ENCODE measurements around the gene ZNF76. TPM values are rescaled to one million over a fixed set of nuclear protein-coding genes. Genes with fewer than 3 reads are reported as not detected.

The ZNF76 gene
- polyA plus RNA-seq, 2 of the 4 experiments (the other 2 are of a cell fraction) = 7.9 to 10.5 TPM

DNA sequence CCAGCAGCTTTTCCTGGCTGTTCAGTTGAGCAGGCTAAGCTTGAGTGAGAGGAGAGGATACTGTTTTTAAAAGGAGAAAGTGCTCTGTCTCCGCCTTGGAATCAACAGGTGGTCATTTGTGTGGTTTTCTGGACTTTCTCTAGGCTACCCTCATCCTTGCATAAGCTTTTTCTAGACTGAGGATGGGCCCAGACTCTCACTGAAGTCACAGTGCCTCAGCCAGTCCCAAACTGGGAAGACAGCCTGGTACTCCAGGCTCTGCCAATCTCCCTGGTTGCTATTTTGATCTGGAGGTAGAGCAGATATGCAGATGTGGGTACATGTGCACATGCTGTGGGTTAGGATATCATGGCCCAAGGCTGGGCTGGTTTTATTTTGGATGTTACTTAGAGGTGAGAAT, 38.8 kb upstream of the ZNF76 start:
- TF ChIP-seq, protein P1, sequence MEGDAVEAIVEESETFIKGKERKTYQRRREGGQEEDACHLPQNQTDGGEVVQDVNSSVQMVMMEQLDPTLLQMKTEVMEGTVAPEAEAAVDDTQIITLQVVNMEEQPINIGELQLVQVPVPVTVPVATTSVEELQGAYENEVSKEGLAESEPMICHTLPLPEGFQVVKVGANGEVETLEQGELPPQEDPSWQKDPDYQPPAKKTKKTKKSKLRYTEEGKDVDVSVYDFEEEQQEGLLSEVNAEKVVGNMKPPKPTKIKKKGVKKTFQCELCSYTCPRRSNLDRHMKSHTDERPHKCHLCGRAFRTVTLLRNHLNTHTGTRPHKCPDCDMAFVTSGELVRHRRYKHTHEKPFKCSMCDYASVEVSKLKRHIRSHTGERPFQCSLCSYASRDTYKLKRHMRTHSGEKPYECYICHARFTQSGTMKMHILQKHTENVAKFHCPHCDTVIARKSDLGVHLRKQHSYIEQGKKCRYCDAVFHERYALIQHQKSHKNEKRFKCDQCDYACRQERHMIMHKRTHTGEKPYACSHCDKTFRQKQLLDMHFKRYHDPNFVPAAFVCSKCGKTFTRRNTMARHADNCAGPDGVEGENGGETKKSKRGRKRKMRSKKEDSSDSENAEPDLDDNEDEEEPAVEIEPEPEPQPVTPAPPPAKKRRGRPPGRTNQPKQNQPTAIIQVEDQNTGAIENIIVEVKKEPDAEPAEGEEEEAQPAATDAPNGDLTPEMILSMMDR (IDR thresholded peaks at IDR 0.05) = no peak
- TF ChIP-seq SREBF2 (IDR thresholded peaks at IDR 0.05) (no peak), ZFP36 (IDR thresholded peaks at IDR 0.05; ENCODE audit: borderline replicate concordance, partially characterized antibody) (no peak), JUNB (IDR thresholded peaks at IDR 0.05) (no peak), RNF2 (IDR thresholded peaks at IDR 0.05; ENCODE audit: borderline replicate concordance, low read depth) (no peak), EHMT2 (IDR thresholded peaks at IDR 0.05; ENCODE audit: low read depth) (no peak), POLR2AphosphoS2 (conservative IDR thresholded peaks at IDR 0.05; ENCODE audit: low read length) (no peak), HDAC2 (IDR thresholded peaks at IDR 0.05) (no peak), POLR2A (IDR thresholded peaks at IDR 0.05; ENCODE audit: low read length) (no peak), ZNF302 (CRISPR knock-in tag; IDR thresholded peaks at IDR 0.05) (no peak), RARB (CRISPR knock-in tag; IDR thresholded peaks at IDR 0.05) (no peak)
- TF ChIP-seq, protein P2, sequence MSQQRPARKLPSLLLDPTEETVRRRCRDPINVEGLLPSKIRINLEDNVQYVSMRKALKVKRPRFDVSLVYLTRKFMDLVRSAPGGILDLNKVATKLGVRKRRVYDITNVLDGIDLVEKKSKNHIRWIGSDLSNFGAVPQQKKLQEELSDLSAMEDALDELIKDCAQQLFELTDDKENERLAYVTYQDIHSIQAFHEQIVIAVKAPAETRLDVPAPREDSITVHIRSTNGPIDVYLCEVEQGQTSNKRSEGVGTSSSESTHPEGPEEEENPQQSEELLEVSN (IDR thresholded peaks at IDR 0.05; ENCODE audit: borderline replicate concordance, low read depth) = no peak
- CTCF ChIA-PET = interaction anchor here (2.0 to 2.1 kb wide), 2 partner anchors 20 to 22 kb away, joined by 5 to 10 read pairs; no protein-coding TSS in a partner anchor

DNA sequence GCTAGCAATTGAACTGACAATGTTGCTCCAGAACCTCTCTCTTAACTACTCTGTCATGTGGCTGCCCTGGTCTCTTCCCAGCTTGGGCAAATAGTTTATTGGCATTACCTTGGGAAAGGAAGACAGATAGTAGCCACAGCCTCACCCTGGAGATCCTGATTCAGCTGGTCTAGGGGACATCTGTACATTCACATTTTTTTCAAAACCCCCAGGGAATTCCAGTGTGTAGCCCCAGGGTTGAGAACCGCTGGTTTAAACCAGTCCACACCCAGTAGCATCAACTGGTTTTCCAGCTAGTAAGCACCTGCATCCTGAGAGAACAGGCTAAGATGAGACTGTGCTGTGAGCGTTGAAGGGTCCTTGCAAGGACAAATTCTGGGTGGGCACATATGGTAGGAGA, 36.1 kb upstream of the ZNF76 start:
- ATAC-seq (no peak), DNase-seq (ENCODE audit: low read depth in 1 of 2, low spot score in 1 of 2) (no peak), FAIRE-seq (no peak)
- ChIA-PET POLR2A (no interaction called here), CTCF (interaction anchor here (0.9 to 5.2 kb wide), 3 partner anchors 18 to 276 kb away, joined by 3 to 38 read pairs (median 3); no protein-coding TSS in a partner anchor)
- Histone ChIP-seq H3K27ac (no peak overlapping the region), H3K4me3 (no peak overlapping the region), H3K4me1 (no peaks in the 10 kb centered on the region), H3K9me3 (no peaks in the 10 kb centered on the region), H3K4me2 (no peak overlapping the region)
- WGBS (ENCODE audit: missing lambda C conversion rate) = 60% methylated on average over 2 of the region's 2 CpGs
- TF ChIP-seq ZC3H11A (IDR thresholded peaks at IDR 0.05) = no peak
- no peak for TF ChIP-seq BHLHE40 (IDR thresholded peaks at IDR 0.05; ENCODE audit: low read depth, low read length)
- no peak for TF ChIP-seq ESRRA (IDR thresholded peaks at IDR 0.05; ENCODE audit: borderline replicate concordance, low read length)
- TF ChIP-seq CBX8 (IDR thresholded peaks at IDR 0.05) = no peak
- TF ChIP-seq TP53 (CRISPR knock-in tag; IDR thresholded peaks at IDR 0.05) = no peak
- TF ChIP-seq, protein P3, sequence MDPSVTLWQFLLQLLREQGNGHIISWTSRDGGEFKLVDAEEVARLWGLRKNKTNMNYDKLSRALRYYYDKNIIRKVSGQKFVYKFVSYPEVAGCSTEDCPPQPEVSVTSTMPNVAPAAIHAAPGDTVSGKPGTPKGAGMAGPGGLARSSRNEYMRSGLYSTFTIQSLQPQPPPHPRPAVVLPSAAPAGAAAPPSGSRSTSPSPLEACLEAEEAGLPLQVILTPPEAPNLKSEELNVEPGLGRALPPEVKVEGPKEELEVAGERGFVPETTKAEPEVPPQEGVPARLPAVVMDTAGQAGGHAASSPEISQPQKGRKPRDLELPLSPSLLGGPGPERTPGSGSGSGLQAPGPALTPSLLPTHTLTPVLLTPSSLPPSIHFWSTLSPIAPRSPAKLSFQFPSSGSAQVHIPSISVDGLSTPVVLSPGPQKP (IDR thresholded peaks at IDR 0.05; ENCODE audit: low read depth, low read length) = no peak
- no peak for TF ChIP-seq HDAC2 (IDR thresholded peaks at IDR 0.05)

More for the DNA sequence above, 38.8 kb upstream of the ZNF76 start:
- DNase-seq (ENCODE audit: low read depth in 1 of 2, low spot score in 1 of 2) (no peak), FAIRE-seq (no peak), ATAC-seq (no peak)
- Histone ChIP-seq H3K9me3 (no peaks in the 10 kb centered on the region), H3K4me2 (no peak overlapping the region), H3K4me1 (no peaks in the 10 kb centered on the region), H3K4me3 (no peak overlapping the region), H3K27ac (no peak overlapping the region)
- 100% methylated on average over 1 of the region's 1 CpG for WGBS (ENCODE audit: missing lambda C conversion rate)
- POLR2A ChIA-PET = no interaction called here

DNA sequence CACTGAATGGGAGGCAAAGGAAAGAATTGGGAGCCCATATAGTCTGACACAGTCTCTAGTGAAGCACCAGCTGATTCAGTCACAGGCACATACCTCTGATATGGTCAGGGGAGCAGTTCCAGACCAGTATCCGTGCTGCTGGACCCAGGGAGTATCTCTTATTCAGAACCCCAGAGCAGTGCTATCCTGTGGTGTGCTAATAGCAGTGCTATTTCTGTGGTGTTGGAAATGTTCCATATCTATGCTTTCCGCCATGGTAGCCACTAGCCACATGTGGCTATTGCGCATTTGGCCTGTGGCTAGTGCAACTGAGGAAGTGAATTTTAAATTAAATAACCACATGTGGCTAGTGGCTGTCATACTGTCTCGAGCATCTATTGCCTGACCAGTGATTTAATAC, 34.8 kb upstream of the ZNF76 start:
- Histone ChIP-seq H3K4me2 (no peak overlapping the region), H3K4me3 (no peak overlapping the region), H3K4me1 (no peaks in the 10 kb centered on the region), H3K27ac (no peak overlapping the region), H3K9me3 (no peaks in the 10 kb centered on the region)
- POLR2A ChIA-PET = no interaction called here
- no peak for DNase-seq (ENCODE audit: low read depth in 1 of 2, low spot score in 1 of 2)
- TF ChIP-seq CEBPB (IDR thresholded peaks at IDR 0.05) (no peak), FOSL2 (IDR thresholded peaks at IDR 0.05) (no peak), FOSL2 (CRISPR knock-in tag; IDR thresholded peaks at IDR 0.05) (no peak), RARB (CRISPR knock-in tag; IDR thresholded peaks at IDR 0.05) (no peak), HOXB13 (CRISPR knock-in tag; IDR thresholded peaks at IDR 0.05; ENCODE audit: low read depth) (no peak), KDM1A (IDR thresholded peaks at IDR 0.05; ENCODE audit: low read depth) (no peak), GATA3 (IDR thresholded peaks at IDR 0.05; ENCODE audit: borderline replicate concordance) (no peak)
- TF ChIP-seq, protein P1 (IDR thresholded peaks at IDR 0.05) = no peak
- TF ChIP-seq, protein P2 (IDR thresholded peaks at IDR 0.05; ENCODE audit: borderline replicate concordance, low read depth) = no peak
- 100% methylated on average over 3 of the region's 4 CpGs for WGBS (ENCODE audit: missing lambda C conversion rate)
- CTCF ChIA-PET = interaction anchor here (5.2 kb wide), 1 partner anchor 16 kb away, joined by 38 read pairs; no protein-coding TSS in a partner anchor
- no peak for ATAC-seq
- FAIRE-seq = no peak

Measured in A549 (cell line).